A673 (cell line): ENCODE data around the gene RGMA. TPM values are rescaled to one million over a fixed set of nuclear protein-coding genes. Genes with fewer than 3 reads are reported as not detected.

ENCODE experiments used
- BruUV-seq: library from RNA; stranded (reverse); fragments of 400-500 nt; replicated peaks from 2 replicates; lab custom pipeline; 2021; lab: Mats Ljungman, UMichigan
- CTCF ChIA-PET: fragments of 300-600 bp; sonication (Branson Sonifier 250); formaldehyde crosslinking; loops from one replicate; lab custom pipeline; 2022; ENCODE audit warnings: antibody characterized with exemption; lab: Charles Lee
- POLR2A ChIA-PET: fragments of 300-600 bp; sonication (Branson Sonifier 250); formaldehyde crosslinking; loops from one replicate; lab custom pipeline; 2022; ENCODE audit warnings: antibody characterized with exemption; ENCODE audit not compliant: low non-redundant PET; lab: Charles Lee
- DNase-seq: peaks from one replicate; pipeline ENCODE4 v3.0.0-alpha.2; 2015; ENCODE audit warnings: low spot score
- H3K27ac ChIP-seq: fragments of 200-600 bp; sonication (generic); 2 replicates; pipeline ENCODE4 v1.5.1; 2016; ENCODE audit warnings: mixed run types, low read depth, mild to moderate bottlenecking, mixed read lengths, antibody characterized with exemption, low read length; ENCODE audit not compliant: poor library complexity, severe bottlenecking
- H3K27me3 ChIP-seq: fragments of 200-600 bp; sonication (generic); replicated peaks from 2 replicates; pipeline ENCODE4 v1.6.1; 2017; ENCODE audit warnings: mixed run types, low read depth, mild to moderate bottlenecking, mixed read lengths, antibody characterized with exemption, low read length; ENCODE audit not compliant: insufficient read depth, poor library complexity
- H3K36me3 ChIP-seq: fragments of 200-600 bp; sonication (generic); 2 replicates; pipeline ENCODE4 v1.6.1; 2016; ENCODE audit warnings: mixed run types, mild to moderate bottlenecking, mixed read lengths, antibody characterized with exemption, low read length; ENCODE audit not compliant: insufficient read depth, poor library complexity, severe bottlenecking
- H3K4me1 ChIP-seq: fragments of 200-600 bp; sonication (generic); 2 replicates; pipeline ENCODE4 v1.6.1; 2017; ENCODE audit warnings: mixed run types, mild to moderate bottlenecking, mixed read lengths, antibody characterized with exemption, low read length; ENCODE audit not compliant: insufficient read depth, poor library complexity, severe bottlenecking
- H3K4me3 ChIP-seq: fragments of 200-600 bp; sonication (generic); 2 replicates; pipeline ENCODE4 v1.5.1; 2016; ENCODE audit warnings: low read depth, mixed run types, mild to moderate bottlenecking, mixed read lengths, low read length; ENCODE audit not compliant: poor library complexity, severe bottlenecking
- H3K9me3 ChIP-seq: fragments of 200-600 bp; sonication (generic); 2 replicates; pipeline ENCODE4 v1.6.1; 2016; ENCODE audit warnings: mixed run types, low read depth, mild to moderate bottlenecking, mixed read lengths, antibody characterized with exemption, low read length; ENCODE audit not compliant: poor library complexity, severe bottlenecking
- EZH2 ChIP-seq: fragments of 200-600 bp; sonication (generic); IDR thresholded peaks from 2 replicates; pipeline ENCODE4 v1.6.1; 2017; ENCODE audit warnings: borderline replicate concordance, low read depth, mild to moderate bottlenecking, mixed read lengths, antibody characterized with exemption, low read length; ENCODE audit not compliant: poor library complexity, severe bottlenecking
- intact Hi-C: fragments of 100-400 bp; cut with micrococcal nuclease; formaldehyde crosslinking; loops from one replicate; pipeline ENCODE4 v1.10.0; 2022; ENCODE audit not compliant: unreplicated experiment
- total RNA-seq: library from RNA; stranded (reverse); gene quantifications from 2 replicates; pipeline ENCODE4 v1.2.3, GENCODE V29; 2021
- TF ChIP-seq, protein P1 (sequence below): fragments of 300-800, 200-600 bp; sonication (generic); conservative IDR thresholded peaks from 2 replicates; pipeline ENCODE4 v1.5.1; 2017; ENCODE audit warnings: low read depth, mild to moderate bottlenecking, antibody characterized with exemption, low read length, moderate library complexity, mixed read lengths

Gene RGMA
- total RNA-seq, 1 experiment from 2014 or later: 5.0 TPM

DNA sequence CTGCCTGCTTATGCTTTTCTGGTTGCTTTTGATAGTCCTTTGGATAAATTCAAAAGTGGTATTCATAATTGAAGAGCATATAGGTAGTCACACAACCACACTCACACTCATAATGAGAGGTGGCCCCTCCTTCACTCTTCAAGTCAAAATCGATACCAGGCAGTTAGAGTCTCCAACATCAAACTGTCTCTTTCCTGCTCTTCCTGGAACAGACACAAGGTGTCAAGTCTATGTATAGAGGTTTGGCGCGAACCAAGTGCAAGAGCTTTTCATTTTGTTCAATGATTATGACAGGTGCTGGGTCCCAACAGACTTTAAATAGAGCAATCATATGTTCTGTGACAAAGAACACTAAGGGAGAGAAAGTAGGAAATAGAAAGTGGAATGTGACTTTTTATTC lies 29.9 kb upstream of the RGMA start:
- intact Hi-C loops: no loop called here
- no TSS peak for BruUV-seq

DNA sequence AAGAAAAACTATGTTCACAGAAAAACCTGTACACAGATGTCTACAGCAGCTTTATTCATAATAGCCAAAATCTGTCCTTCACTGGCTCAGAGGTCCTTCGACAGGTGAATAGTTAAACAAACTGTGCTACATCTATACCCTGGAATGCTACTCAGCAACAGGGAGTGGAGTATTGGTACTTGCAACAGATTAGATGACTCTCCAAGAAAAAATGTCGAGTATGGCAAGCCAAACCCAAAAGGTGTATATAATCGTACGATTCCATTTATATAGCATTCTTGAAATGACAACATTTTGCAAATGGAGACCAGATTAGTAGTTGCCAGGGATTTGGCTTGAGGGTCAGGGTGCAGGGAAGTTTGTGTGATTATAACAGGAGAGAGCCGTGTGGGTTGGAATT lies 22.4 kb upstream of the RGMA start:
- POLR2A ChIA-PET: no interaction called here
- TF ChIP-seq, protein P1, sequence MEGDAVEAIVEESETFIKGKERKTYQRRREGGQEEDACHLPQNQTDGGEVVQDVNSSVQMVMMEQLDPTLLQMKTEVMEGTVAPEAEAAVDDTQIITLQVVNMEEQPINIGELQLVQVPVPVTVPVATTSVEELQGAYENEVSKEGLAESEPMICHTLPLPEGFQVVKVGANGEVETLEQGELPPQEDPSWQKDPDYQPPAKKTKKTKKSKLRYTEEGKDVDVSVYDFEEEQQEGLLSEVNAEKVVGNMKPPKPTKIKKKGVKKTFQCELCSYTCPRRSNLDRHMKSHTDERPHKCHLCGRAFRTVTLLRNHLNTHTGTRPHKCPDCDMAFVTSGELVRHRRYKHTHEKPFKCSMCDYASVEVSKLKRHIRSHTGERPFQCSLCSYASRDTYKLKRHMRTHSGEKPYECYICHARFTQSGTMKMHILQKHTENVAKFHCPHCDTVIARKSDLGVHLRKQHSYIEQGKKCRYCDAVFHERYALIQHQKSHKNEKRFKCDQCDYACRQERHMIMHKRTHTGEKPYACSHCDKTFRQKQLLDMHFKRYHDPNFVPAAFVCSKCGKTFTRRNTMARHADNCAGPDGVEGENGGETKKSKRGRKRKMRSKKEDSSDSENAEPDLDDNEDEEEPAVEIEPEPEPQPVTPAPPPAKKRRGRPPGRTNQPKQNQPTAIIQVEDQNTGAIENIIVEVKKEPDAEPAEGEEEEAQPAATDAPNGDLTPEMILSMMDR: no peak
- TF ChIP-seq EZH2: no peak
- no peak overlapping the region for H3K27ac ChIP-seq
- no peak for DNase-seq
- H3K27me3 ChIP-seq: no peaks in the 10 kb centered on the region
- no peaks in the 10 kb centered on the region for H3K9me3 ChIP-seq
- intact Hi-C loops: no loop called here
- no peaks in the 10 kb centered on the region for H3K36me3 ChIP-seq
- no peak overlapping the region for H3K4me3 ChIP-seq
- no peaks in the 10 kb centered on the region for H3K4me1 ChIP-seq
- BruUV-seq: no TSS peak
- CTCF ChIA-PET: no interaction called here

More for the DNA sequence above, 29.9 kb upstream of the RGMA start:
- TF ChIP-seq, protein P1: no peak
- TF ChIP-seq EZH2: no peak
- H3K9me3 ChIP-seq: no peaks in the 10 kb centered on the region
- DNase-seq: no peak
- H3K36me3 ChIP-seq: no peaks in the 10 kb centered on the region
- H3K4me1 ChIP-seq: peaks cover 15% of the 10 kb centered on the region
- ChIA-PET POLR2A (no interaction called here), CTCF (no interaction called here)
- H3K27me3 ChIP-seq: no peaks in the 10 kb centered on the region
- H3K4me3 ChIP-seq: no peak overlapping the region
- no peak overlapping the region for H3K27ac ChIP-seq

DNA sequence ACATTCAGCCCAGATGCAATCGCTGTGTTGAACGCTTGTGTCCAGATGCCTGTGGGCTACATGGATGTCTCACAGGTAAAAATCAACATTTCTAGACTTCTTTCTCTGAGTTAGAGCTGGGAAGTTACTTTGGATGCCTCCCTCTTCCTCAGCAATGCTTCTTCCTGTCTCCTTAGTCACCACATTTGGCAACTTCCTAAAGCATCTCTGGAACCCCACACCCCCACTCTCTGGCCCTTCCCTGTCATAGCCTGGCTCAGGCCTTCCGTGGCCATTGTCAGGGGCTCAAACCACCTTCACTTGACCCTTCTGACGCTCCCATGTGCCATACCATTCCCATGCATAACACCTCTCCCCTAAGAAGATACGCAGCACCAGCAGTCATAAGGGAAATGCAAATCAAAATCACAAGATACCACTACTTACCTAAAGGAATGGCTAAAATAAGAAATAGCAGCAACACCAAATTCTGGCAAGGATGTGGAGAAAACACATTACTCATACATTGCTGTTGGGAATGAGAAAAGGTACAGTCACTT lies 21.6 kb upstream of the RGMA start:
- Histone ChIP-seq H3K27me3 (no peaks in the 10 kb centered on the region), H3K27ac (no peak overlapping the region), H3K4me1 (no peaks in the 10 kb centered on the region), H3K36me3 (no peaks in the 10 kb centered on the region), H3K9me3 (no peaks in the 10 kb centered on the region), H3K4me3 (no peak overlapping the region)
- CTCF ChIA-PET: no interaction called here
- POLR2A ChIA-PET: no interaction called here
- BruUV-seq: no TSS peak
- intact Hi-C loops: no loop called here
- DNase-seq: no peak
- TF ChIP-seq, protein P1: no peak
- no peak for TF ChIP-seq EZH2
